Mucosa of descending colon (tissue), 3 donors: ENCODE data around the gene SLC38A4. TPM values are rescaled to one million over a fixed set of nuclear protein-coding genes. Genes with fewer than 3 reads are reported as not detected.

ENCODE experiments used
- ATAC-seq: fragments of 200-7000 bp; cut with Tn5 transposase; one replicate; pipeline ENCODE4 v1.9.1; 2020; ENCODE audit warnings: mild to moderate bottlenecking, moderate library complexity
- DNase-seq, 3 donors: peaks; one replicate each; pipeline ENCODE4 v3.0.0-alpha.2; 2020
- H3K36me3 ChIP-seq: fragments of 200-600 bp; one replicate; pipeline ENCODE4 v1.8.0; 2021; ENCODE audit warnings: low read depth, mild to moderate bottlenecking
- H3K4me1 ChIP-seq: fragments of 200-600 bp; one replicate; pipeline ENCODE4 v1.8.0; 2021; ENCODE audit warnings: low read depth, mild to moderate bottlenecking
- H3K4me3 ChIP-seq: fragments of 200-600 bp; one replicate; pipeline ENCODE4 v1.8.0; 2021; ENCODE audit warnings: mild to moderate bottlenecking
- H3K9me3 ChIP-seq: fragments of 200-600 bp; one replicate; pipeline ENCODE4 v1.8.0; 2021; ENCODE audit warnings: mild to moderate bottlenecking
- intact Hi-C, 2 donors: fragments of 100-400 bp; cut with DNase I in 1 of 2; cut with micrococcal nuclease in 1 of 2; formaldehyde crosslinking; loops; one replicate each; pipeline versions ENCODE4 v1.11.0 to v1.11.1; 2022; cut with DNase I, micrococcal nuclease
- total RNA-seq, 3 donors: library from RNA; stranded (reverse); fragmentation: NEBNext Ultra II Directional in 2 of 3; extraction: Animal tissue kit (Norgen Biotek cat#: 25700) in 2 of 3; gene quantifications; one replicate each; pipeline versions ENCODE4 v1.2.1 to v1.2.4, GENCODE V29; 2021 to 2023
- TF ChIP-seq, protein P1 (sequence below): fragments of 200-600 bp; IDR thresholded peaks from one replicate; pipeline ENCODE4 v1.8.0; 2022; ENCODE audit warnings: antibody characterized with exemption, mild to moderate bottlenecking
- donor health status: DM: no; HTN: no; CAD: no; lungs with moderate emphysema.
- donor health status: DM: no; HTN: no; CAD: no.
- donor health status: DM: no; HTN: yes; CAD: no.

Gene SLC38A4
- total RNA-seq, 3 donors from 2014 or later, result 1.7 to 18.6 (median 4.5) TPM

DNA sequence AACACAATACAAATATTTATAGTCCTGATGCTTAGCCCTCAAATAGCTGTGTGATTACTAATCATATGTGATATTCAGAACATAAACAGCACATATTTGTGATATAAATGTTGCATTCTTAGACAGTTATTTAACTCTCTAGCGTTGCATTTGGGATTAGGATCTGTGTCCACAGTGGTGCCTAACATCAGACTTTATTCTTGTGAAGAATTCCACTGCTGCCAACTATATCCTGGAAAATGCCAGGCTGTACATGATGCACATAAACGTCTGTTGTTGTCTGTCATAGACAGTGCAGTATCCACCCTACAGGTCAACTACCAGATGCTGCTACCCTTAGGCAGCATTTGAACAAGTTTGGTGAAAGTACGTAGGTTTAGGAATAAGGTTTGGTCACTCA, 39.0 kb downstream of the SLC38A4 start:
- no peak overlapping the region for H3K4me3 ChIP-seq
- H3K36me3 ChIP-seq, result no peaks in the 10 kb centered on the region
- DNase-seq (no peak), ATAC-seq (no peak)
- H3K9me3 ChIP-seq, result no peaks in the 10 kb centered on the region
- no peaks in the 10 kb centered on the region for H3K4me1 ChIP-seq
- intact Hi-C loops, result no loop called here
- TF ChIP-seq, protein P1, sequence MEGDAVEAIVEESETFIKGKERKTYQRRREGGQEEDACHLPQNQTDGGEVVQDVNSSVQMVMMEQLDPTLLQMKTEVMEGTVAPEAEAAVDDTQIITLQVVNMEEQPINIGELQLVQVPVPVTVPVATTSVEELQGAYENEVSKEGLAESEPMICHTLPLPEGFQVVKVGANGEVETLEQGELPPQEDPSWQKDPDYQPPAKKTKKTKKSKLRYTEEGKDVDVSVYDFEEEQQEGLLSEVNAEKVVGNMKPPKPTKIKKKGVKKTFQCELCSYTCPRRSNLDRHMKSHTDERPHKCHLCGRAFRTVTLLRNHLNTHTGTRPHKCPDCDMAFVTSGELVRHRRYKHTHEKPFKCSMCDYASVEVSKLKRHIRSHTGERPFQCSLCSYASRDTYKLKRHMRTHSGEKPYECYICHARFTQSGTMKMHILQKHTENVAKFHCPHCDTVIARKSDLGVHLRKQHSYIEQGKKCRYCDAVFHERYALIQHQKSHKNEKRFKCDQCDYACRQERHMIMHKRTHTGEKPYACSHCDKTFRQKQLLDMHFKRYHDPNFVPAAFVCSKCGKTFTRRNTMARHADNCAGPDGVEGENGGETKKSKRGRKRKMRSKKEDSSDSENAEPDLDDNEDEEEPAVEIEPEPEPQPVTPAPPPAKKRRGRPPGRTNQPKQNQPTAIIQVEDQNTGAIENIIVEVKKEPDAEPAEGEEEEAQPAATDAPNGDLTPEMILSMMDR, result no peak

DNA sequence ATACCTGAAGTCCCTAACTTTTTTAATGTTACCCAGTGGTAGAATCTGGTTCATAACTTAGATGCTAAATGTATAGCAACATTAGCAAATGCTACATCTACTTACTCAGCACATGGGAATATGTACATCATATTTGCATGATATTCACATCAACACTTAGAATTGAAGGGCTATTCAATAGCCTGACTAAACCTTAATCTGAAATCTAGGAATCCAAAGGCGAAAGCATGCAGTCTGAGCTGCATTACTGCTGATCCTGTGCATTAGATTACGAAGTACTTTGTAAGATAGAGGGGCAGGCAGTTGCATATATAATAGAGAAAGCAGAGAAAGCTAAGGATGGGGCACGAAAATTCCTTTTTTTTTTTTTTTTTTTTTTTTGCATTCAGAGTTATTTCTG, 40.4 kb downstream of the SLC38A4 start:
- no peak overlapping the region for H3K4me3 ChIP-seq
- ATAC-seq (no peak), DNase-seq (no peak)
- H3K36me3 ChIP-seq, result no peaks in the 10 kb centered on the region
- intact Hi-C loops, result no loop called here
- no peaks in the 10 kb centered on the region for H3K9me3 ChIP-seq
- TF ChIP-seq, protein P1, result no peak
- H3K4me1 ChIP-seq, result no peaks in the 10 kb centered on the region

DNA sequence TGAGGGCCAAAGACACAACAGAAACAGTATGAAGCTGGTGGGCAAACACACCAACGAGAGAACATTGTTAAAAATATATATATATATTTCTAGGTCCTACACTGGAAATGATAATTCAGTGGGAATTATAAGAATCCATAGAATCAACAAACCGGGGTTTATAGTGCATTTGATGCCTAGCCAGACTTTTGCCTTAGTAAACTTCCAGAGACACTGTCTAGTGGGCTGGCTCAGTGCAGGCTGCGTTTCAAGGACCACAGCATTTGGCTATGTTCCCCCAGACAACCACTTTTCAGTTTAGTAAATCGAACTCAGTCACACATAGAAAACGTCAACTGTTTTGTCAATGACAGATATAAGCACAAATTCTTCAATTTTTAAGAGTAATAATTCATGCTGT, 41.9 kb downstream of the SLC38A4 start:
- DNase-seq, result no peak
- H3K36me3 ChIP-seq, result no peaks in the 10 kb centered on the region
- H3K4me3 ChIP-seq, result no peak overlapping the region
- intact Hi-C loops, result no loop called here
- ATAC-seq, result no peak
- TF ChIP-seq, protein P1, result no peak
- no peaks in the 10 kb centered on the region for H3K9me3 ChIP-seq
- no peaks in the 10 kb centered on the region for H3K4me1 ChIP-seq

DNA sequence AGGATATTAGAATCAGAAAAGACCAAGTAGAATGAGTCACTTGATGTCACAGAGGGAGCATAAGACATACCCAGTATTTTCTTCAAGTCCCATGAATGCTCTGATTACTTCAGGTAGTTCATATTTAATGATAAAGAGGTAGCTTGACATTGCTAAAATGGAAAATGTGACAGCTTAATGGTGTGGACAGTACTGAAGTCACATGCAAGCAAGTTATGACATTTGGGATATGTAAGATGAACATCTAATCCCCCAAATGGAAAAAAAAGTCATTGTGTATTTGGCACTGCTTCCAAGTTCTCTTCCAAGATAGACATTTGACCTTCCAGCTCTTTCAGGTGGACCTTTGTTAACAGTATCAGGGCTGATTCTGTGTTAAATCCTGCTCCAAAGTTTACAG, 45.9 kb downstream of the SLC38A4 start:
- TF ChIP-seq, protein P1, result no peak
- Histone ChIP-seq H3K4me1 (no peaks in the 10 kb centered on the region), H3K36me3 (no peaks in the 10 kb centered on the region), H3K4me3 (no peak overlapping the region), H3K9me3 (no peaks in the 10 kb centered on the region)
- DNase-seq (no peak), ATAC-seq (no peak)
- intact Hi-C loops, result no loop called here

DNA sequence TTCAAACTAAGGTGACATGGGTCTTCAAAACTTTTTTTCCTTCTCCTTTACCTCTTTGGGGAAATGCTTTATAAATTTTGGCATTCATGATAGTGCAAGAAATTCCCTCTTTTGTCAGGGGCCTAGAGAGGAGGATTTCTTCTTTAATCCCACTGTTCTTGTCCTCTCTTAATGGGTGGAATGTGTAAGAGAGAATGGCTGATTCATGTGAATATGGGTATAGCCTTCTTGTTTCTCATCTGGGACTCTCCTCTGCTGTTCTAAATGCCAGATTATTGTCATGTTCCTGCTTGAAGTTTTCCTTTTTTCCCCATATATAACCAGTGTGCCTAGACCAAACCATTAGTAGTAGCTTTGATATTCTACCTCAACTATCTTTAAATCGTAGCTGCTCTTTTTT, 46.7 kb downstream of the SLC38A4 start:
- no peak overlapping the region for H3K4me3 ChIP-seq
- no peaks in the 10 kb centered on the region for H3K9me3 ChIP-seq
- ATAC-seq (no peak), DNase-seq (no peak)
- intact Hi-C loops, result no loop called here
- TF ChIP-seq, protein P1, result no peak
- H3K36me3 ChIP-seq, result no peaks in the 10 kb centered on the region
- H3K4me1 ChIP-seq, result no peaks in the 10 kb centered on the region

DNA sequence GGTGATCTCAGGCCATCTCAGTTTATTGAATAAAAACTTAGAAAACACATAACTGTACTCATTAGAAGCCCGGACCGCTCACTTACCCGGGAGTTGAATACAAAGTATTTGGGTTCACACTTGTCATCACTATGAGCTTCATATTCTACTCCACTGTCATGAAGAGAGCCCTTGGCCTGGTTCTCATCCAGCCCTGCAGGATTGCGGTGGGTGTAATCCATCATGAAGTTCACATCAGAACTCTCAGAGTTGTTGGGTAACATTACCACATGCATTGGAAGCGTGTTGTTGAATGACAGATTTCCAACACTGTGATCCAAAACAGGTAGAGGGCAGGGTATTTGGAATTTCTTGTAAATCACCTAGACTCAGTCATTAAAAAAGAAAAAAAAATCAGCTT, 47.4 kb downstream of the SLC38A4 start:
- Histone ChIP-seq H3K9me3 (no peaks in the 10 kb centered on the region), H3K36me3 (no peaks in the 10 kb centered on the region), H3K4me1 (no peaks in the 10 kb centered on the region), H3K4me3 (no peak overlapping the region)
- DNase-seq, result no peak
- TF ChIP-seq, protein P1, result no peak
- intact Hi-C loops, result no loop called here
- ATAC-seq, result no peak
